SK-N-MC (cell line): ENCODE data around the gene PNPO.

Experiments used
- DNase-seq: peaks from one replicate; pipeline ENCODE4 v3.0.0-alpha.2; 2011; ENCODE audit warnings: low read depth, low spot score
- H3K27ac ChIP-seq: fragments of 200-600 bp; sonication (generic); 2 replicates; pipeline ENCODE4 v1.5.1; 2016; ENCODE audit warnings: mixed run types
- H3K36me3 ChIP-seq: fragments of 200-600 bp; sonication (generic); 2 replicates; pipeline ENCODE4 v1.6.1; 2017; ENCODE audit warnings: antibody characterized with exemption, low read length, mixed read lengths; ENCODE audit not compliant: insufficient read depth
- H3K4me3 ChIP-seq: fragments of 200-600 bp; sonication (generic); 2 replicates; pipeline ENCODE4 v1.5.1; 2016
- H3K9ac ChIP-seq: fragments of 200-600 bp; sonication (generic); 2 replicates; pipeline ENCODE4 v1.8.0; 2017; ENCODE audit warnings: mixed run types, mixed read lengths; ENCODE audit not compliant: insufficient read length
- H3K9me3 ChIP-seq: fragments of 200-600 bp; sonication (generic); 2 replicates; pipeline ENCODE4 v1.6.1; 2017; ENCODE audit warnings: low read depth, mild to moderate bottlenecking, antibody characterized with exemption, low read length, moderate library complexity, mixed read lengths
- EZH2 ChIP-seq: fragments of 200-600 bp; sonication (generic); IDR thresholded peaks from one replicate; pipeline ENCODE4 v1.6.1; 2017; ENCODE audit warnings: antibody characterized with exemption
- FOXP2 ChIP-seq: optimal IDR thresholded peaks from 2 replicates; pipeline ENCODE3; 2011; ENCODE audit warnings: mild to moderate bottlenecking, moderate library complexity; ENCODE audit not compliant: insufficient read depth; ENCODE audit errors: extremely low read length, control extremely low read depth
- POLR2AphosphoS5 ChIP-seq: IDR thresholded peaks from 2 replicates; pipeline ENCODE4 v1.6.1; 2012; ENCODE audit warnings: mild to moderate bottlenecking, low read depth, low read length, borderline replicate concordance

Gene PNPO

DNA sequence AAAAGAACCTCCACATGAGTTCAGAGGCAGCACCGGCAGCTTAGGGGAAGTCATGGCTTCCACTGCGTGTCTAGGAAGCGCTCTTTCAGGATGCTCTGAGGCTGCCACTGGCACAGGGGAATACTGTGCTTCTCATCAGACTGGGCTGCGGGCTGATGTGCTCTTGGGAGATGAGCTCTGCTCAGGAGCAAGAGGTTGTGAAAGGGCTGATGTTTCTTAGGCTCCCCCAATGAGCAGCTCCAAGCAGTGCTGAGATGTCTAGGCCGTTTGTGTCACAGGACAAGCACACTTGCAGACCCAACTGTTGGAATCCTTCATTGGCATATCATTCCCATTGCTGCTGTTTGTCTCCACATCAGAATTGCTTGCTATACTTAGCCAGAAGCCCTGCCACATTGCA is 41.7 kb upstream of the PNPO start:
- H3K27ac ChIP-seq, result no peak overlapping the region
- no peaks in the 10 kb centered on the region for H3K9me3 ChIP-seq
- H3K36me3 ChIP-seq, result no peaks in the 10 kb centered on the region; the same call in 1 of the 2 replicates
- H3K9ac ChIP-seq, result no peak overlapping the region
- H3K4me3 ChIP-seq, result no peak overlapping the region
- no peak for DNase-seq
- TF ChIP-seq FOXP2 (no peak), POLR2AphosphoS5 (no peak), EZH2 (no peak)

DNA sequence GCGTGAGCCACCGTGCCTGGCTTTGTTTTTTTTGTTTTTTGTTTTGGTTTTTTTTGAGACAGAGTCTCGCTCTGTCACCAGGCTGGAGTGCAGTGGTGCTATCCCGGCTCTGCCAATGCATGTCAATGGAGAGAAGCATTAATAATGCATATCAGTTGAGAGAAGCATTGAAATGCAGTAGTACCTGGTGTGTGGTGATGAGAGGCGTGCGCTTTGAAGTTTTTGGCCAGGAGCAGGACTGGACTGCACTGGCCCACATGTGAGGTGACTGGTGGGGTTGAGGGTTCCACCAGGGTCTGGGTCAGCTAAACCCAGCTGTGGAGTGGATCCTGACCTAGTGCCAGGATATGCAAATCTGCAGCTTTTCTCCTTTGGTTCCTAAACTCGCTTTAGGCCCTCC is 39.9 kb upstream of the PNPO start:
- Histone ChIP-seq H3K9ac (no peak overlapping the region), H3K27ac (no peak overlapping the region)
- TF ChIP-seq POLR2AphosphoS5, result no peak

DNA sequence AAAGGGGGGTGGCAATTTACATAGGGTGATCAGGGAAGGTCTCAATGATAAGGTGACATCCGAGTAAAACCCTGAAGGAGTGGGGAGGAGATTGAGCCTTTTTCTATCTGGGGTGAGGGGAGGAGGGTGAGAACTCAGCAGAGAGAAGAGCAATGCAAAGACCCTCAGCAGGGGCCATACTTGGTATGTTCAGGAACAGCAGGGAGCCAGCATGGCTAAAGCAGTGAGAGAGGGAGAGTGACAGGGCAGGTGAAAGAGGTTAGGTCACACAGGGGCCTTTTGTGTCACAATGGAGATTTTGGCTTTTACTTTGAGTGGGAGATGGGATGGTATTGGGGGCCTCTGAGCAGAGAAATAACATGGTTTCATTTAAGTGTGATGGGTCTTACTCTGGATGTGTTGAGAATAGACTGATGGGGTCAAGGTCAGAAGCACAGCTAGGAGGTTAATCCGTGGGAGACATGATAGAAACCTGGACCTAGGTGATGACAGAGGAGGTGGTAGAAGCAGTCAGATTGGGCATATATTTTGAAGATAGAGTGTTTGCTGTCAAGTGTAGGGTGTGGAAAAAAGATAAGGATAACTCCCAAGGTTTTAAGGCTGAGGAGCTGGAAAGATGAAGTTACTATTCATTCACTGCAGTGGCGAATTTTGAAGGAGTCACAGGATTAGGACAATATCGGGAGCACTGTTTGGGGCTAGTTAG is 39.2 kb upstream of the PNPO start:
- Histone ChIP-seq H3K36me3 (no peaks in the 10 kb centered on the region; the same call in 1 of the 2 replicates), H3K27ac (no peak overlapping the region), H3K9me3 (no peaks in the 10 kb centered on the region), H3K4me3 (no peak overlapping the region), H3K9ac (no peak overlapping the region)
- TF ChIP-seq FOXP2 (no peak), EZH2 (no peak), POLR2AphosphoS5 (no peak)
- no peak for DNase-seq

More for the DNA sequence above, 39.9 kb upstream of the PNPO start:
- no peaks in the 10 kb centered on the region; the same call in 1 of the 2 replicates for H3K36me3 ChIP-seq
- H3K9me3 ChIP-seq, result no peaks in the 10 kb centered on the region
- no peak overlapping the region for H3K4me3 ChIP-seq
- no peak for DNase-seq

- Histone ChIP-seq H3K9ac (no peak overlapping the region), H3K9me3 (no peaks in the 10 kb centered on the region), H3K27ac (no peak overlapping the region), H3K4me3 (no peak overlapping the region), H3K36me3 (no peaks in the 10 kb centered on the region)
- no peak for DNase-seq
- TF ChIP-seq POLR2AphosphoS5 (no peak), EZH2 (no peak), FOXP2 (no peak)
These were observed 36.1 kb upstream of the PNPO start for GRCh38 chr17:47905221-47905733.

GRCh38 chr17:47906443-47906842 is 34.9 kb upstream of the PNPO start:
- Histone ChIP-seq H3K36me3 (no peaks in the 10 kb centered on the region), H3K27ac (no peak overlapping the region), H3K9me3 (no peaks in the 10 kb centered on the region), H3K9ac (no peak overlapping the region), H3K4me3 (no peak overlapping the region)
- TF ChIP-seq FOXP2, result no peak
- no peak for DNase-seq

GRCh38 chr17:47907932-47908562 is 33.3 kb upstream of the PNPO start:
- no peak overlapping the region for H3K9ac ChIP-seq
- H3K9me3 ChIP-seq, result no peaks in the 10 kb centered on the region
- no peaks in the 10 kb centered on the region for H3K36me3 ChIP-seq
- no peak overlapping the region for H3K27ac ChIP-seq
- TF ChIP-seq POLR2AphosphoS5, result no peak
- TF ChIP-seq FOXP2, result no peak
- no peak for TF ChIP-seq EZH2
- no peak for DNase-seq
- no peak overlapping the region for H3K4me3 ChIP-seq

DNA sequence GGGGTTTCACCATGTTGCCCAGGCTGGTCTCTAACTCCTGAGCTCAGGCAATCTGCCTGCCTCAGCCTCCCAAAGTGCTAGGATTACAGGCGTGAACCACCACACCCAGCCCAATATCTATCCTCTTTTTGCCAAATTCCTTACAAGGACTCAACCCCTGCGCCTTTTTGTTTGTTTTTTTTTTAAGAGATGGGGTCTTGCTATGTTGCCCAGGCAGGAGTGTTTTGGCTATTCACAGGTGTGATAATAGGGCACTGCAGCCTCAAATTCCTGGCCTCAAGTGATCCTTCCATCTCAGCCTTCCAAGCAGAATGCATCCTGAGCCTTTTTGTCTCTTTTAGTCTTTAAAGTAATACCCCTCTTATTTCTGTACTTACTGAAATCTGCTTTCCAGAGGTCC is 28.3 kb upstream of the PNPO start:
- H3K9ac ChIP-seq, result no peak overlapping the region
- no peaks in the 10 kb centered on the region for H3K36me3 ChIP-seq
- no peak for TF ChIP-seq EZH2
- no peak for TF ChIP-seq POLR2AphosphoS5
- no peak for TF ChIP-seq FOXP2
- H3K4me3 ChIP-seq, result no peak overlapping the region
- H3K27ac ChIP-seq, result no peak overlapping the region
- no peaks in the 10 kb centered on the region for H3K9me3 ChIP-seq
- no peak for DNase-seq

DNA sequence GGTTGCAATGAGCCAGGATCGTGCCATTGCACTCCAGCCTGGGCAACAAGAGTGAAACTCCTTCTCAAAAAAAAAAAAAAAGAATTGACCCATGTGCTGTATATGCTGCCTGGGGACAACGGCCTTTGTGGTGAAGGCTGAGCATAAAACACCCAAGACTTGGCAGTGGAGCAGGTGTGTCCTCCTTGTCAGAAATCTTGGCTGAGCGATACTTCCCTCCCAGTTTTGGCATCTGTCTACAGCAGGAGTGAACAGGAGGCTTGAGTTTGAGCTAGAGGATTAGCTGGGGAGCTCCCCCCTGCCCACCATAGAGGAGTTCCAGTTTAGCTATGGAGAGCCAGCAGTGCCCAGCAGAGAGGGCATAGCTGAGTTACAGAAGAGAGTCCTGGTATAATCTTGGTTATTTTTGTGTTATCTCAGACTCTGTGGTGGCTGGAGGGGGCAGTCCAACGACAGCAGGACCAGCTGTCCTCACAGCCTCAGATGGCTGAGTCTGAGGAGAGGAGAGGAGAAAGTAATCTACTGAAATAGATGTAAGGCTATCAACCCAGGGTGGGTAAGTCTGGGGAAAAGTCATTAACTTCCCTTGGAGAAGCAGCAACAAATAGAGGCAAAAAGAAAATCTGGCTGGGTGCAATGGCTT is 26.9 kb upstream of the PNPO start:
- TF ChIP-seq FOXP2, result no peak
- no peak for TF ChIP-seq POLR2AphosphoS5
- TF ChIP-seq EZH2, result no peak
- no peak overlapping the region for H3K27ac ChIP-seq
- no peak for DNase-seq
- H3K9ac ChIP-seq, result no peak overlapping the region
- H3K36me3 ChIP-seq, result no peaks in the 10 kb centered on the region
- no peak overlapping the region for H3K4me3 ChIP-seq
- no peaks in the 10 kb centered on the region for H3K9me3 ChIP-seq
